GM23338 (cell line): Measurements from ENCODE around the gene ZDHHC17.
A peak's percentile ranks its signal among the peaks of the same experiment; 100 is the strongest.

Source experiments
- CREB1 ChIP-seq: fragments of 250-450 bp; sonication (Bioruptor Pico); IDR thresholded peaks from 2 replicates; pipeline ENCODE4 v1.5.0; 2020; ENCODE audit warnings: low read depth, mild to moderate bottlenecking, moderate library complexity
- CTCF ChIP-seq, 2 experiments: fragments of 200-600 bp in 1 of 2; sonication (generic) in 1 of 2; conservative IDR thresholded peaks; 2 replicates each; pipeline versions ENCODE4 v1.5.1 to v1.6.1; 2016 to 2017; ENCODE audit warnings: antibody characterized with exemption in 2 of 2, low read depth in 2 of 2, mild to moderate bottlenecking in 2 of 2, moderate library complexity in 1 of 2
- EZH2 ChIP-seq: fragments of 200-600 bp; sonication (generic); IDR thresholded peaks from one replicate; pipeline ENCODE4 v1.8.0; 2017; ENCODE audit warnings: antibody characterized with exemption, mild to moderate bottlenecking, low read depth; ENCODE audit not compliant: unreplicated experiment
- EZH2phosphoT487 ChIP-seq: fragments of 200-600 bp; sonication (generic); IDR thresholded peaks from one replicate; pipeline ENCODE4 v1.8.1; 2018; ENCODE audit warnings: antibody characterized with exemption; ENCODE audit not compliant: unreplicated experiment
- JUNB ChIP-seq: IDR thresholded peaks from one replicate; pipeline ENCODE4 v1.6.1; 2016; ENCODE audit warnings: antibody characterized with exemption; ENCODE audit not compliant: unreplicated experiment
- POLR2AphosphoS5 ChIP-seq: IDR thresholded peaks from 2 replicates; pipeline ENCODE4 v1.6.1; 2016; ENCODE audit warnings: antibody characterized with exemption, low read depth
- REST ChIP-seq: IDR thresholded peaks from one replicate; pipeline ENCODE4 v1.6.1; 2018; ENCODE audit warnings: antibody characterized with exemption; ENCODE audit not compliant: unreplicated experiment
- ZNF331 ChIP-seq: fragments of 250-450 bp; sonication (Bioruptor Pico); IDR thresholded peaks from 2 replicates; pipeline ENCODE4 v1.5.0; 2020; ENCODE audit warnings: low read depth, mild to moderate bottlenecking, moderate library complexity
- ZNF462 ChIP-seq: fragments of 250-450 bp; sonication (Bioruptor Pico); IDR thresholded peaks from 2 replicates; pipeline ENCODE4 v1.5.0; 2020; ENCODE audit warnings: mild to moderate bottlenecking, moderate library complexity

GRCh38 chr12:76738824-76739579 lies 24.9 kb upstream of the ZDHHC17 start:
- TF ChIP-seq CTCF (conservative IDR thresholded peaks at IDR 0.05; ENCODE audit: low read depth in 2 of 2) (peak; percentile 16 to 41; a peak in 3 of 4 replicates), EZH2phosphoT487 (no peak), CREB1 (no peak), REST (no peak), JUNB (no peak), EZH2 (no peak), POLR2AphosphoS5 (no peak), ZNF462 (CRISPR knock-in tag) (no peak), ZNF331 (CRISPR knock-in tag) (no peak)
